HG02970 (cell line): Measurements from ENCODE around the gene PRPH2.

Experiments
- ATAC-seq: cut with Tn5 transposase; IDR thresholded peaks from one replicate; pipeline ENCODE4 v1.9.1; 2021; ENCODE audit warnings: mild to moderate bottlenecking, moderate library complexity, moderate number of reproducible peaks; ENCODE audit not compliant: unreplicated experiment, low FRiP score

Gene PRPH2

GRCh38 chr6:42652024-42652746 lies 70.2 kb downstream of the PRPH2 start:
- ATAC-seq: no peak
